ENCODE results near the gene ATP2B3.

DNA sequence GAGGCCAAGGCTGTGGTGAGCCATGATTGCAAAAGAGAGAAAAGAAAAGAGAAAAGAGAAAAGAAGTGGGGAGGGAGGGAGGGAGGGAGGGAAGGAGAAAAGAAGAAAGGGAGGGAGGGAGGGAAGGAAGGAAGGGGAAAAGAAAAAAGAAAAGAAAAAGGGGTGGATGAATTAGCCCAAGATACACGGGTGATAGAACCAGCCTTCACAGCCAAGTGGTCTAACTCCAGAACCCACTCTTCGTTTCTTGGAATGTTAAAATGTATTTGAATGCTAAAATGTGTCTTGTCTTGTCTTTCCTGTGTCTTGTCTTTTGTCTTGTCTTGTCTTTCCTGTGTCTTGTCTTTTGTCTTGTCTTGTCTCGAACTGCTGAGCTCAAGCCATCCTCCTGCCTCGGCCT lies 68.4 kb downstream of the ATP2B3 start:
- TF ChIP-seq, protein P1, sequence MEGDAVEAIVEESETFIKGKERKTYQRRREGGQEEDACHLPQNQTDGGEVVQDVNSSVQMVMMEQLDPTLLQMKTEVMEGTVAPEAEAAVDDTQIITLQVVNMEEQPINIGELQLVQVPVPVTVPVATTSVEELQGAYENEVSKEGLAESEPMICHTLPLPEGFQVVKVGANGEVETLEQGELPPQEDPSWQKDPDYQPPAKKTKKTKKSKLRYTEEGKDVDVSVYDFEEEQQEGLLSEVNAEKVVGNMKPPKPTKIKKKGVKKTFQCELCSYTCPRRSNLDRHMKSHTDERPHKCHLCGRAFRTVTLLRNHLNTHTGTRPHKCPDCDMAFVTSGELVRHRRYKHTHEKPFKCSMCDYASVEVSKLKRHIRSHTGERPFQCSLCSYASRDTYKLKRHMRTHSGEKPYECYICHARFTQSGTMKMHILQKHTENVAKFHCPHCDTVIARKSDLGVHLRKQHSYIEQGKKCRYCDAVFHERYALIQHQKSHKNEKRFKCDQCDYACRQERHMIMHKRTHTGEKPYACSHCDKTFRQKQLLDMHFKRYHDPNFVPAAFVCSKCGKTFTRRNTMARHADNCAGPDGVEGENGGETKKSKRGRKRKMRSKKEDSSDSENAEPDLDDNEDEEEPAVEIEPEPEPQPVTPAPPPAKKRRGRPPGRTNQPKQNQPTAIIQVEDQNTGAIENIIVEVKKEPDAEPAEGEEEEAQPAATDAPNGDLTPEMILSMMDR (IDR thresholded peaks at IDR 0.05): no peak
- TF ChIP-seq POLR2A (IDR thresholded peaks at IDR 0.05): no peak
